Measurements from ENCODE around the gene STARD3NL.
"Not testable (repeated sequence)": the region's sequence is repeated elsewhere in the genome, so short reads cannot be mapped to it uniquely, and the experiment has no call there.

The STARD3NL gene

DNA sequence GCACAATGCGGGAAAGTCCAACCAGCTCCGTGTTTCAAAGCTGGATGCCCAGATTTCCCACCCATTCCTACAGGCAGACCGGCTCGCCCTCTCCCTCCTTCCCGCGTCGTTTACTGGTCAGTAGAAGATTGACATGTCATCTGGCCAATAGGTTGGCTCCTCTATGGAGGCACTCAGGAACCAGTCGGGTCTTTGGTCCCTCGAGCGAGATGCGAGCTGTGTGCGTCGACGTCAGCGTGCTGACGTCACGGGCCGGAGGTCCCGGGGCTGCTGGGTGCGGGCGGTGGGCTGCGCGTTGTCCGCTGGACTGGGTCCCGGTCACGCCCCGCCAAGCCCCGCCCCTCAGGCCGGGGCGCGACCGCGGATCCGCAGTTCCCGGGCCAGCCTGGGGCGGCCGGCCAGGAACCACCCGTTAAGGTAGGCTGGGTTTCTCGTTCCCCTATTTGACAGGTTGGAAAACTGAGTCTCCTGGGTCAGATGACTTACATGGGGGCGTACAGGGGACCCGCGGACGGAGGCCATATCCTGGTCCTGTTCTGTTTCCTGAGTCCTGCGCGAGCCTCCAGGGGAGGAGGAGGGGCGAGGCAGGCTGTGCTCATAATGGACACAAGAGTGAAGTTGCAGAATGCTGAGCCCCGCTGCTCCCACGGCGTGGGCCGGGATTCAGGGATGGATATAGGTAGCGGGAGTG lies at the start of gene STARD3NL:
TSS of gene STARD3NL (plus strand) at position 242 of the 691 bp plus-strand sequence. CDS start 29,260 bp downstream, outside the sequence.
- peak; percentile 99 for DNase-seq

GRCh38 chr7:38129162-38129561 lies 48.9 kb upstream of the STARD3NL start:
- DNase-seq: no peak

DNA sequence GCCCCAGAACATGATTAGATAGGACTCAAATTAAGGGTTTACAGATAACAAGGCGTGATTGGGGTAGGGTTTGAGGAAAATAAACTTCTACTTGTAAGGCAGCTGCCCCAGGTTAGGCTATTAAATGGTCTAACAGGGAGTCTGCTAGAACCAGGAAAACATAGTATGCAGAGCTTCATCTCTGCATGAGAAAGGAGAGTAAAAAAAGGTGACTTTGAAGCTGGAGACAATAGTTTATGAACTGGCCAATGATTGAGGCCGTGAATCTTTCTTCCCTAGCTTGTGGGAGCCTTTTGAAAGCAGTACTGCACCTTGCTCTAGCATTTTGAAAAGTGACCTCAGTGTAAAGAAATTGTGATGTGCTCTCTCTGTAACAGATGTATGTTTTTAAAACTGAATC lies 48.5 kb upstream of the STARD3NL start:
- DNase-seq: no peak

DNA sequence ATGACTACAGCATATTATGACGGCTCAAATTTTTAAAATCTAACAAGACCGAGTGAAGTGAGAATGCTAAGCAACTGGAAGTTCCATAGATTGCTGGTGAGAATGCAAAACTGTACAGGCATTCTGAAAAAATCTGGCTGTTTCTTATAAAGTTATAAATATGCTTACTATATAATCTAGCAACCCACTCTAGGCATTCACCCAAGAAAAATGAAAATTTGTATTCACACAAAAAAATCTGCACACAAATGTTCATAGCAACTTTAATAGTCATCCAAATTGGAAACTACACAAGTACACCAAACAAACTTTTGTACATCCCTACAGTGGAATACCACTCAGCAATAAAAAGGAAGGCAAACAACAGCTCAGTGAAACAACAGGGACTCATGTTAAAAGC lies 39.9 kb upstream of the STARD3NL start:
- DNase-seq: no peak

- no peak for DNase-seq
Measured at GRCh38 chr7:38141187-38141586, 36.9 kb upstream of the STARD3NL start.

GRCh38 chr7:38142736-38143135 lies 35.3 kb upstream of the STARD3NL start:
- DNase-seq: no peak

- no peak for DNase-seq
Measured at GRCh38 chr7:38147005-38147404, 31.0 kb upstream of the STARD3NL start.

DNA sequence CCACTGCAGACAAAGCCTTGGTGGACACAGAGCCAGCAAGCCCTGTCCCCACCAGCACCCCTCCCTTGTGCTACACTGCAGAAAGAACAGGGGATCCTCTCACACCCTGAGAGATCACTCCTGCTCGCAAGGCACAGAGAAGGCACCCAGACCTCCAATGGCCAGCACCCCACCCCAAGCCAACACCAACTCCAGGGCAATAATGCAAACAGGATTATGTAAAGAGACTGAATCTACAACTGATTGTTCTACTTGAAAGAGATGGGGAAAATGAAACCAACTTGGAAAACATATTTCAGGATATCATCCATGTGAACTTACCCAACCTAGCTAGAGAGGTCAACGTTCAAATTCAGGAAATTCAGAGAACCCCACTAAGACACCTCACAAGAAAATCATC lies 26.5 kb upstream of the STARD3NL start:
- no peak for DNase-seq

DNA sequence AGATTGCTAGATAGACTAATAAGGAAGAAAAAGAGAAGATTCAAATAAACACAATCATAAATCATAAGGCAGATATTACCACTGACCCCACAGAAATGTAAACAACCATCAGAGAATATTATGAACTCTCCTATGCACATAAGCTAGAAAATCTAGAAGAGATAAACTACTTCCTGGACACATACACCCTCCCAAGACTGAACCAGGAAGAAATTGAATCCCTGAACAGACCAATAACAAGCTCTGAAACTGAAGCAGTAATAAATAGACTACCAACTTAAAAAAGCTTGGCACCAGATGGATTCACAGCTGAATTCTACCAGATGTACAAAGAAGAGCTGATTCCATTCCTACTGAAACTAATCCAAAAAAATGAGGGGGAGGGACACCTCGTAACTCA lies 24.5 kb upstream of the STARD3NL start:
- DNase-seq: no peak

- DNase-seq: no peak
Measured at GRCh38 chr7:38154278-38154677, 23.8 kb upstream of the STARD3NL start.

- no peak for DNase-seq
Measured at GRCh38 chr7:38160003-38160571, 18.0 kb upstream of the STARD3NL start.

GRCh38 chr7:38162036-38162435 lies 16.0 kb upstream of the STARD3NL start:
- no peak for DNase-seq

GRCh38 chr7:38163671-38164070 lies 14.4 kb upstream of the STARD3NL start:
- DNase-seq: no peak

GRCh38 chr7:38168890-38169570 lies 9.0 kb upstream of the STARD3NL start:
- no peak for DNase-seq

DNA sequence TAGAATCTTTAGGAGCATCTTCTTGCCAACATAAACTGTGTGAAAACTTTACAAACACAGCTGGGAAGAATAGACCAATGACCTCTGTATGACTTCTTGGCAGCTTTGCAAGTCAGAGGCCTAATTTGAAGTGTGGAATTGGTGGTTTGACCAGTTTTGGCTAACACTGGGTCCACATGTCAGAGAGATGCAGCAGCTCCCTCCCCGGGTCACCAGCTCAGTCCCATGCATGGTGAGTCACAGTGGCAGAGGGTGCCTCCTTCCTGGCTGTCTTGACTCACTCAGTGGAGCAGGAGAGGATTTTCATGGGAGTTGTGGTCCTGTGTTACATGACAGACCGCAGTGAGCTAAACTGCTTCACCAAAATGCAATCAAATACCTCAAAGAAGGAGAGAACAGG lies 8.2 kb upstream of the STARD3NL start:
- DNase-seq: peak; percentile 60

GRCh38 chr7:38171623-38172391 lies 6.2 kb upstream of the STARD3NL start:
- no peak for DNase-seq

- not testable (repeated sequence) for DNase-seq
Measured at GRCh38 chr7:38175547-38175946, 2.5 kb upstream of the STARD3NL start.

DNA sequence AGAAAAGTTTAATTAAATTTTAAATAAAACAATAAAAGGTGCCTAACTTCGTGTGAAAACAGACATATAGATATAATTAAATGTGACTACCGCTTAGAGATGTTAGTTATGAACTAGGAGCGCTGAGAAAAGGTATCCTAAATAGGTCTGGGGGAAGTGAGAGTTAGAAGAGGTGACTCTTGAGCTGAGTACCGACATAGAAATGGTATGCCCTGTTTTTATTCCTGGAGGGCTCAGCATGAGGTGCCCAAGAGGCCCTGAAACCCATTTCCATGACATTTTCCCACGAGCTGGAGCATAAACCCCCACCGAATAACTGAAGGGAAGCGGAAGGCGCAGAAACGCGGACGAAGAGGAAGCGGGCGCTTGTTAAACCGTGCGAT lies 433 bp upstream of the STARD3NL start:
- no peak for DNase-seq

DNA sequence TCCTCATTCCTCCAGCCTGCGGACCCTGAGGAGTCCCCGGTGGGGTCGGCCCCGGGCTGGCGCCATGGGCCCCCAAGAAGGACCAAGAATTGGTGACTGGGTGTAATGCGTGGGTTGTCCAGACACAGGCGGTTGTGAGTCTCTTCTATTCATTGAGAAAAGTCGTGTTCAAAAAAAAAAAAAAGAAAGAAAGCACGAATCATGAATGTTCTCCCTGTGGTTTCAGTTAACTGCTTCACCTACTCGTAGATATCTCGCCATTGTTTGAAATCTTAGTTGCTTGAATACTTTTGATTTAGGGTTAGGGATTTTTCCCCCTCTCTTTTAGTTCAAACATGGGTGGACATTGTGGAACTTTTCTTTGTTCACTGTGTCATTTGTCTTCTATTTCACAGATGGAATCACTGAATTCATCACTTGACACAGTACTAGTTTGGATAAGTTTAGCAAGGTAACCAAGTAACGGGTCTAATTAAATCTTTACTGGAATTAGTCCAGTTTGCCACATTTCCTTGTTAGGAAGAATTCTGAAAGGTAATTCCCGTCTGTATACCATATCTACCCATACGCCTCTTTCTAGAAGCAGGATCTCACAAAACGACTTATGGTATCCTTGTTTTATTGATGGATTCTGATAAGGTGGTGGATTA lies 775 bp downstream of the STARD3NL start:
- no peak for DNase-seq

DNA sequence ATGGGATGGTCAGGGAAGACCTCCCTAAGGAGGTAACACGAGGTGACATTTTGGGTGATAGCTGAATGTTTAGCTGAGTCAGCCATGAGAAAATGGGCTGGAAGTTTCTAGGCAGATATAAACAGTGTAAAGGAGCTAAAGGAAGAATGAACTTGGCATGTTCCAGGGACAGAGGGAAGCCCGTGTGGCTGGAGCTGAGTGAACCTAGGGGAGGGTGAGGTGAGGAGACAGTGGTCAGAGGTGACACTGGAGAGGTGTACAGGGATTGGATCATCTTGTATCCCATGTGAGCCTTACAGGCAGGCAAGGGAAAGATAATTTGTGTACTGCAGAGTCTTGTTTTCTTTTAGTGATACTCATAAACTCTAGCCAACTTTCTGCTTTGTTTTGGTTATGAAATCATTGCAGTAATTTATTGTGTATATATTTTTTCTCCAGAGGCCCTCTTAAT lies 1.8 kb downstream of the STARD3NL start:
- no peak for DNase-seq

DNA sequence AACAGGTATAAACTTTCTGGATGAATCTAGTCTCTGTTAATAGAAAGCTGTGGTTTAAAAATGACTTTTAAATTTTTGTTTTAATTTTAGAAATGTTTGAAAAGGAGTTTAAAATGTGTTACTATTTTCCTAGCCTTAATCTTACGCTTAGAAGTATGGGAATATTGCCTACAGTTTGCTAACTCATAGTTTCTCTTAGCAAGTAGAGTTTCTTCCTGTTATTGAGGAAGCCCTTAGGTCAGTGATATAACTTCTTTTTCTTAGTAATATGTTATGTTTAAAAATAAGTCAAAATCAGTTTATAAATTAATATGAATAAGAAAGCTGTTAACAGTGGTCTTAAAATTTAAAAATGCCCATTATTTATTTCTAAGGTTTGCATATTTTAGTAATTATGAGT lies 3.1 kb downstream of the STARD3NL start:
- DNase-seq: no peak

DNA sequence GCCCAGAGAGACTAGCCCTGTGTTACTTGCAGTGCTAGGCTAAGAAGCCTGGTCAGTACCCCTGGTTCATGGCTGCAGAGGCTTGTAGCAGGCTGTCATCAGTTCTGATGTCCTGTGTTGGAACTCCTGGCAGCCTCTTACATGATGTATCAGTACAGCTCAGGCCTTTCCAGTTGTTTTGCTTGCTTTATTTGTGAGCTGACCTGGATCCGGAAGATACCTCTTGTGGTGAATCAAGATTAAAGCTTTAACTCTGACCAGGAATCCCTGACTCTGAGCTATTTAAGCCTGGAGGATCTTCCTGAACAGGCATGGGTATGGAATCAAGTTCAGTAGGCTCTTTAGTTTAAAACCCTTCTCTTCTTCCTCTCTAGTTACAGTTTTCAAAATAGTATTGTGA lies 4.4 kb downstream of the STARD3NL start:
- no peak for DNase-seq

Measured in right hindlimb (tissue), 1 donor.